Omental fat pad (tissue), 4 donors: Measurements from ENCODE around the gene TAOK1. TPM values are rescaled to one million over a fixed set of nuclear protein-coding genes. Genes with fewer than 3 reads are reported as not detected.

Source experiments
- ATAC-seq: fragments of 150-250 bp; one replicate; pipeline ENCODE4 v1.9.1; 2016; ENCODE audit warnings: mild to moderate bottlenecking, moderate library complexity; ENCODE audit not compliant: low FRiP score
- DNase-seq: peaks from one replicate; pipeline ENCODE4 v3.0.0-alpha.2; 2019; ENCODE audit warnings: low spot score
- small RNA-seq: library from RNA; depleted of rRNA; stranded (forward); fragments of <200 nt; gene quantifications from one replicate; pipeline ENCODE3, GENCODE V24; 2016
- total RNA-seq, 4 donors: library from RNA; depleted of rRNA; stranded (reverse); fragments of >200 nt; gene quantifications; one replicate each; pipeline ENCODE4 v1.1.0, GENCODE V29; 2016
- TF ChIP-seq, protein P1 (sequence below), 3 donors: fragments of 450-650 bp; IDR thresholded peaks; one replicate each; pipeline ENCODE4 v1.5.1; 2016 to 2017; ENCODE audit warnings: antibody characterized with exemption in 3 of 3, mild to moderate bottlenecking in 3 of 3, moderate library complexity in 2 of 3

Gene TAOK1
- total RNA-seq, 4 donors from 2014 or later: 60.3 to 84.2 (median 64.3) TPM

DNA sequence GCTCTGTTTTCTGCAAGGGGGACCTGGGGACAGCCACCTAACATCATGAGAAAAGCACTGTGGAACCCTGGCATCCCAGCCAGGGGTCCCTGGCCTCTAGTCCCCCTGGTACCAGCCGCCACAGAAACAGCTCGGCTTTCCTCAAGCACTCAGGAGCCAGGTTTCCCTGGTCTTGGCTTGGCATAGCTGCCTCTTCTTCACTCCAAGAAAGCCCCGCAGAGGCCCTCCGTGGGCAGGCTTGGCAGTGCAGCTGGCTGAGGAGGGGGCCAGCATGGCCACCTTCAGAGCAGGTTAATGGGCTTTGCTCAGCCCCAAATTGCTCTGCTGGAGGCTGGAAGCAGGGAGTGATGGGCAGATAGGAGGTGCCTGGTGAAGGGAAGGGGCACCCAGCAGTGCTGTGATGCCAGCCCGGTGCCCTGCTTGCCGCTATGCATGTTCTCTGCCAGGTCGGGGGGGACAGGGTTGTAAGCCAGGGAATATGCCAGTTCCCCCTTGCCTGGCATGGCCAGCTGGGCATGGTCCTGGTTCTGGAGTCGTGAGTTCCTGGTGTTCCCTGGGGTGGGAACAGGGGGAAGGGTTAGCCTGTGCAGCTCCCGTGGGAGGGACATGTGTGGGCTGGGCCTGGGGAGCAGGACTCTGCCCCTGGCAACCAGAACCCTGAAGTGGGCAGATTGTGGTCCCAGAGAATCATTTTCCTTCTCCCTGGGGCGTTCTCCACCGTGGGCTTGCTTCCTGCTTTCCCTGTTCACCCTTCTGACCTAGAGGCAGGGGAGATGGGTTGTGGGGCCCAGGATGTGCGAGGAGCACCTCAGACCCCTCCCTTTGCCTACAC is 206.0 kb downstream of the TAOK1 start:
- ATAC-seq (no peak), DNase-seq (no peak)
- TF ChIP-seq, protein P1, sequence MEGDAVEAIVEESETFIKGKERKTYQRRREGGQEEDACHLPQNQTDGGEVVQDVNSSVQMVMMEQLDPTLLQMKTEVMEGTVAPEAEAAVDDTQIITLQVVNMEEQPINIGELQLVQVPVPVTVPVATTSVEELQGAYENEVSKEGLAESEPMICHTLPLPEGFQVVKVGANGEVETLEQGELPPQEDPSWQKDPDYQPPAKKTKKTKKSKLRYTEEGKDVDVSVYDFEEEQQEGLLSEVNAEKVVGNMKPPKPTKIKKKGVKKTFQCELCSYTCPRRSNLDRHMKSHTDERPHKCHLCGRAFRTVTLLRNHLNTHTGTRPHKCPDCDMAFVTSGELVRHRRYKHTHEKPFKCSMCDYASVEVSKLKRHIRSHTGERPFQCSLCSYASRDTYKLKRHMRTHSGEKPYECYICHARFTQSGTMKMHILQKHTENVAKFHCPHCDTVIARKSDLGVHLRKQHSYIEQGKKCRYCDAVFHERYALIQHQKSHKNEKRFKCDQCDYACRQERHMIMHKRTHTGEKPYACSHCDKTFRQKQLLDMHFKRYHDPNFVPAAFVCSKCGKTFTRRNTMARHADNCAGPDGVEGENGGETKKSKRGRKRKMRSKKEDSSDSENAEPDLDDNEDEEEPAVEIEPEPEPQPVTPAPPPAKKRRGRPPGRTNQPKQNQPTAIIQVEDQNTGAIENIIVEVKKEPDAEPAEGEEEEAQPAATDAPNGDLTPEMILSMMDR (IDR thresholded peaks at IDR 0.05): no peak

GRCh38 chr17:29596811-29597210 is 206.6 kb downstream of the TAOK1 start:
- ATAC-seq (no peak), DNase-seq (no peak)
- TF ChIP-seq, protein P1 (IDR thresholded peaks at IDR 0.05): no peak

GRCh38 chr17:29597361-29598172 is 207.4 kb downstream of the TAOK1 start:
- DNase-seq: no peak
- ATAC-seq: no peak
- TF ChIP-seq, protein P1 (IDR thresholded peaks at IDR 0.05): no peak

Small RNA genes lying within 50 kb of the gene (small RNA-seq; reads per million reads assigned to genes)
- gene RNU4-34P (not detected), gene RNU6-1034P (not detected), gene RNU6-711P (not detected)

Other genes starting within 250 kb of the TAOK1 start
- 10 to 100 TPM; 33.1 to 99.0 (median 50.6) TPM for gene MYO18A, start 210.0 kb upstream of the TAOK1 start, total RNA-seq
- not detected for gene CRYBA1, start 143.5 kb upstream of the TAOK1 start, total RNA-seq
- 10 to 100 TPM; 36.5 to 62.3 (median 44.2) TPM for gene NUFIP2, start 96.2 kb upstream of the TAOK1 start, total RNA-seq
- gene ABHD15, start 176.7 kb downstream of the TAOK1 start, total RNA-seq: 10 to 100 TPM; 21.6 to 55.2 (median 25.2) TPM
- 100 to 1,000 TPM in 1 of 4 donors, 10 to 100 TPM in 3; 65.0 to 122 (median 72.6) TPM for gene TP53I13, start 178.3 kb downstream of the TAOK1 start, total RNA-seq
- 10 to 100 TPM; 24.4 to 73.6 (median 37.3) TPM for gene GIT1, start 199.3 kb downstream of the TAOK1 start, total RNA-seq
- 10 to 100 TPM in 3 of 4 donors, 1 to 10 TPM in 1; 9.2 to 18.3 (median 13.2) TPM for gene ANKRD13B, start 202.8 kb downstream of the TAOK1 start, total RNA-seq
- gene CORO6, start 232.5 kb downstream of the TAOK1 start, total RNA-seq: 10 to 100 TPM; 10.7 to 45.9 (median 14.1) TPM